ENCODE results near the gene TRAFD1. TPM values are rescaled to one million over a fixed set of nuclear protein-coding genes. Genes with fewer than 3 reads are reported as not detected.

TRAFD1 gene
- total RNA-seq, 1 donor from 2014 or later: 35.4 TPM

DNA sequence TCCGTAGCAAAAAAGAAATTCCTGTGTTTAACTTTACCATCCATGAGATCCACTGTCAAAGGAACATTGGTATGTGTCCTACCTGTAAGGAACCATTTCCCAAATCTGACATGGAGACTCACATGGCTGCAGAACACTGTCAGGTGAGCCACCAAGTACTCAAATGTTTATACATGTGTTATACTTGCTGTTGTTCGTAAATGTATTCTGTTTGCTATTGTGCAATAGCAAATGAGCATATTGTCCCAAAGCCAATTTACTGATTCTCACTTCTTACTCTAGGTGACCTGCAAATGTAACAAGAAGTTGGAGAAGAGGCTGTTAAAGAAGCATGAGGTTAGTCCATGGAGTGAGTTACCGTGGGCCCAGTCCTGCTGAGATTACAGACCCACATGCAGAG is 9.4 kb downstream of the TRAFD1 start:
- TF ChIP-seq EZH2phosphoT487 (IDR thresholded peaks at IDR 0.05): no peak
- TF ChIP-seq, protein P1, sequence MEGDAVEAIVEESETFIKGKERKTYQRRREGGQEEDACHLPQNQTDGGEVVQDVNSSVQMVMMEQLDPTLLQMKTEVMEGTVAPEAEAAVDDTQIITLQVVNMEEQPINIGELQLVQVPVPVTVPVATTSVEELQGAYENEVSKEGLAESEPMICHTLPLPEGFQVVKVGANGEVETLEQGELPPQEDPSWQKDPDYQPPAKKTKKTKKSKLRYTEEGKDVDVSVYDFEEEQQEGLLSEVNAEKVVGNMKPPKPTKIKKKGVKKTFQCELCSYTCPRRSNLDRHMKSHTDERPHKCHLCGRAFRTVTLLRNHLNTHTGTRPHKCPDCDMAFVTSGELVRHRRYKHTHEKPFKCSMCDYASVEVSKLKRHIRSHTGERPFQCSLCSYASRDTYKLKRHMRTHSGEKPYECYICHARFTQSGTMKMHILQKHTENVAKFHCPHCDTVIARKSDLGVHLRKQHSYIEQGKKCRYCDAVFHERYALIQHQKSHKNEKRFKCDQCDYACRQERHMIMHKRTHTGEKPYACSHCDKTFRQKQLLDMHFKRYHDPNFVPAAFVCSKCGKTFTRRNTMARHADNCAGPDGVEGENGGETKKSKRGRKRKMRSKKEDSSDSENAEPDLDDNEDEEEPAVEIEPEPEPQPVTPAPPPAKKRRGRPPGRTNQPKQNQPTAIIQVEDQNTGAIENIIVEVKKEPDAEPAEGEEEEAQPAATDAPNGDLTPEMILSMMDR (IDR thresholded peaks at IDR 0.05): no peak
- TF ChIP-seq EZH2 (IDR thresholded peaks at IDR 0.05): no peak
- no peaks in the 10 kb centered on the region for H3K9me3 Mint-ChIP-seq
- H3K36me3 Mint-ChIP-seq: peaks cover 2% of the 10 kb centered on the region
- no peaks in the 10 kb centered on the region for H3K27me3 Mint-ChIP-seq (ENCODE audit: insufficient read depth, low read depth)
- Histone ChIP-seq H3K79me2 (ENCODE audit: low read depth) (peaks cover 13% of the 10 kb centered on the region), H2AFZ (replicated peaks) (no peak overlapping the region), H3K9ac (no peak overlapping the region), H4K20me1 (ENCODE audit: low read depth) (no peaks in the 10 kb centered on the region), H3K4me2 (no peak overlapping the region), H3K4me1 (no peaks in the 10 kb centered on the region), H3F3A (ENCODE audit: low read depth) (no peaks in the 10 kb centered on the region), H3K36me3 (no peaks in the 10 kb centered on the region), H3K27me3 (no peaks in the 10 kb centered on the region), H3K9me3 (ENCODE audit: low read depth) (no peaks in the 10 kb centered on the region), H3K27ac (no peak overlapping the region), H3K4me3 (no peak overlapping the region)
- no peak for DNase-seq (ENCODE audit: low spot score)
- H3K27ac Mint-ChIP-seq: no peak overlapping the region
- no peaks in the 10 kb centered on the region for H3K4me1 Mint-ChIP-seq
- H3K4me3 Mint-ChIP-seq: no peak overlapping the region

DNA sequence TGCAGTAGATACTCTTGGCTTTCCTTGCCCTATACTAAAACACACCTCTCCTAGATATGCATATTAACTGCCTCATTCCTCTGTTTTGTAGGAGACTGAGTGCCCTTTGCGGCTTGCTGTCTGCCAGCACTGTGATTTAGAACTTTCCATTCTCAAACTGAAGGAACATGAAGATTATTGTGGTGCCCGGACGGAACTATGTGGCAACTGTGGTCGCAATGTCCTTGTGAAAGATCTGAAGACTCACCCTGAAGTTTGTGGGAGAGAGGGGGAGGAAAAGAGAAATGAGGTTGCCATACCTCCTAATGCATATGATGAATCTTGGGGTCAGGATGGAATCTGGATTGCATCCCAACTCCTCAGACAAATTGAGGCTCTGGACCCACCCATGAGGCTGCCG is 15.4 kb downstream of the TRAFD1 start:
- Mint-ChIP-seq H3K27ac (no peak overlapping the region), H3K4me1 (no peaks in the 10 kb centered on the region), H3K4me3 (no peak overlapping the region), H3K27me3 (ENCODE audit: insufficient read depth, low read depth) (no peaks in the 10 kb centered on the region), H3K36me3 (peaks cover 23% of the 10 kb centered on the region), H3K9me3 (no peaks in the 10 kb centered on the region)
- Histone ChIP-seq H3K4me3 (no peak overlapping the region), H3K27me3 (no peaks in the 10 kb centered on the region), H3F3A (ENCODE audit: low read depth) (no peaks in the 10 kb centered on the region), H3K36me3 (no peaks in the 10 kb centered on the region), H3K9me3 (ENCODE audit: low read depth) (no peaks in the 10 kb centered on the region), H3K9ac (no peak overlapping the region), H4K20me1 (ENCODE audit: low read depth) (no peaks in the 10 kb centered on the region), H3K4me2 (no peak overlapping the region), H2AFZ (replicated peaks) (no peak overlapping the region), H3K27ac (no peak overlapping the region), H3K4me1 (no peaks in the 10 kb centered on the region), H3K79me2 (ENCODE audit: low read depth) (no peaks in the 10 kb centered on the region)
- TF ChIP-seq, protein P1 (IDR thresholded peaks at IDR 0.05): no peak
- TF ChIP-seq EZH2 (IDR thresholded peaks at IDR 0.05): no peak
- TF ChIP-seq EZH2phosphoT487 (IDR thresholded peaks at IDR 0.05): no peak
- DNase-seq (ENCODE audit: low spot score): no peak

DNA sequence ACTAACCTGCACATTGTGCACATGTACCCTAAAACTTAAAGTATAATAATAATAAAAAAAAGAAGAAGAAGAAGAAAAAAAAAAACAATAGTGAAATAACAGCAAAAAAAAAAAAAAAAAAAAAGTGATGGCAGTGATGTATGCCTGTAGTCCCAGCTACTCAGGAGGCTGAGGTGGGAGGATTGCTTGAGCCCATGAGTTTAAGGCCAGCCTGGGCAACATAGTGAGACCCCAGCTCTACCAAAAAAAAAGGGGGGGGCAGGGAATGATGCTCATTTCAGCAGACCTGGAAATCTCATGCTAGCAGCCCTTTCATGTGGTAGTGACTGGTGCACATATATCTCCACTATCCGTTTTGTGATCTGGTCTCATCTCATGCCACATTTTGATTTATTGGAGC is 20.8 kb downstream of the TRAFD1 start:
- Histone ChIP-seq H3K27ac (no peak overlapping the region), H3K79me2 (ENCODE audit: low read depth) (no peaks in the 10 kb centered on the region), H4K20me1 (ENCODE audit: low read depth) (no peaks in the 10 kb centered on the region), H3K4me1 (no peaks in the 10 kb centered on the region), H2AFZ (replicated peaks) (no peak overlapping the region), H3K9ac (no peak overlapping the region), H3K9me3 (ENCODE audit: low read depth) (no peaks in the 10 kb centered on the region), H3F3A (ENCODE audit: low read depth) (no peaks in the 10 kb centered on the region), H3K4me2 (no peak overlapping the region), H3K36me3 (no peaks in the 10 kb centered on the region), H3K4me3 (no peak overlapping the region), H3K27me3 (no peaks in the 10 kb centered on the region)
- TF ChIP-seq, protein P1 (IDR thresholded peaks at IDR 0.05): no peak
- TF ChIP-seq EZH2 (IDR thresholded peaks at IDR 0.05): no peak
- TF ChIP-seq EZH2phosphoT487 (IDR thresholded peaks at IDR 0.05): no peak
- Mint-ChIP-seq H3K4me1 (no peaks in the 10 kb centered on the region), H3K4me3 (no peak overlapping the region), H3K9me3 (no peaks in the 10 kb centered on the region), H3K27me3 (ENCODE audit: insufficient read depth, low read depth) (peaks cover 2% of the 10 kb centered on the region), H3K27ac (no peak overlapping the region), H3K36me3 (peaks cover 36% of the 10 kb centered on the region)
- DNase-seq (ENCODE audit: low spot score): no peak
